Measurements from ENCODE around the gene TANGO2.

The TANGO2 gene

DNA sequence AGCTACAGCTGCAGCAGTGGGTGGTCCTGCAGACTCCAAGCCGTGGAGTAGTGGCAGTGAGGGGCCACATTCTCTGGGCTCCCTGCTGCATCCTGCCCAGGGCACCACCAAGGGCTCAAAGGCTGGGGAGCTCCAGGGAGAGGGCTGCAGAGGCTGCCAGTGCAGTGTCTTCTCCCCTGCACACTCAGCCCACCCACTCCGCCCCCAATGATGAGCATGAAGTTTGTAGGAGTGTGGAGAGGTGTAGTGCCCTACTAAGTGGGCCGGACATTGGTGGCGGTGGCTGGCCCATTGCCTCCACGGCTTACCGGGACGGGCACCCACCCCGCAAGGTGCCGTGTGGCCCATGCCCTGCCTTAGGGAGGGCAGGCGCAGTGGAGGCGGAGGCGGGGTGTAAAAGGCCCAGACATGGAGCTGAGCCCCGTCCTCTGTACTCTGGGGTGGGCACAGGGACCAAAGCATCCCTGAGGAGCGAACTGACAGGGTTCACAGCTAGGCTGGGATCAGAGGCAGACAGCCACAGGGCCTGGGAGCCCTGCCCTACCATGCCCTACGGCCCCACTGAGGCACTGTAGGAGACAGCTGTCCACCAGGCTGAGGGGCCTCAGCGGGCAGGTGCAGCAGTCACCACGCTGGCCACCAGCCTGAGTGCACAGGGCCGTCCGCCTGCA lies 23.2 kb upstream of the TANGO2 start:
- TF ChIP-seq, protein P1, sequence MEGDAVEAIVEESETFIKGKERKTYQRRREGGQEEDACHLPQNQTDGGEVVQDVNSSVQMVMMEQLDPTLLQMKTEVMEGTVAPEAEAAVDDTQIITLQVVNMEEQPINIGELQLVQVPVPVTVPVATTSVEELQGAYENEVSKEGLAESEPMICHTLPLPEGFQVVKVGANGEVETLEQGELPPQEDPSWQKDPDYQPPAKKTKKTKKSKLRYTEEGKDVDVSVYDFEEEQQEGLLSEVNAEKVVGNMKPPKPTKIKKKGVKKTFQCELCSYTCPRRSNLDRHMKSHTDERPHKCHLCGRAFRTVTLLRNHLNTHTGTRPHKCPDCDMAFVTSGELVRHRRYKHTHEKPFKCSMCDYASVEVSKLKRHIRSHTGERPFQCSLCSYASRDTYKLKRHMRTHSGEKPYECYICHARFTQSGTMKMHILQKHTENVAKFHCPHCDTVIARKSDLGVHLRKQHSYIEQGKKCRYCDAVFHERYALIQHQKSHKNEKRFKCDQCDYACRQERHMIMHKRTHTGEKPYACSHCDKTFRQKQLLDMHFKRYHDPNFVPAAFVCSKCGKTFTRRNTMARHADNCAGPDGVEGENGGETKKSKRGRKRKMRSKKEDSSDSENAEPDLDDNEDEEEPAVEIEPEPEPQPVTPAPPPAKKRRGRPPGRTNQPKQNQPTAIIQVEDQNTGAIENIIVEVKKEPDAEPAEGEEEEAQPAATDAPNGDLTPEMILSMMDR (IDR thresholded peaks at IDR 0.05; ENCODE audit: low read depth, low read length): no peak

DNA sequence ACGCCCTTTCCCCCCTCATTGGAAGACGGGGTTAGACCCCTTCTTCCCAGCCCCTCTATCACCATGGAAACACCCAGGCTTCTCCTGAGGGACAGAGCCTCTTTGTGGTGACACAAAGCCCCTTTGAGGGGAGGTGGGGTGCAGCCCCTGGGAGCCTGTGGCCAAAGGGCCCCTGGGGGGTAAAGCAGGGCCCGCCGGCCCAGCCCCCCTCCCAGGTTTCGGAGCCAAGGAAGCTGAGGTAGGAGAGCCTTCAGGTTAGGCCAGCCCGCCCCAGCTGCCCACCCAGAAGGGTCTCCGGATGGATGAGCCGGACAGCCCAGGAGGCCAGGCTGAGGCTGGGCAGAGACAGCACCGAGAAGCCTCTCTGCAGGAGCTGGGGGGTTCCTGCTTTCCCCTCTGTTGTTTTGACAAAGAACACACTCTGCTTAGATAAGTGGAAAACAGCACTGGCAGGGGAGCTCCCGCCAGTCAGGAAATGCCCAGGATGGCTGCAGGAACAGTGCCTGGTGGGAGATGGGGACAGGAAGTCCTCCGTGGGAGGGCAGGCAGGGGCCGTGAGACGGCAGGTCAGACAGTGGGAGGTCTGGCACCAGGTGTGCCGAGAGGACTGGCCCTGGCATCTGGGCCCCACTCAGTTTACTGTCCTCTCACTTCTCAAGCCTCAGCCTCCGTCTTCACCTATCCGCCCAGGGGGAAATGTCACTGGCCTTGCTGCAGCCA lies 22.5 kb upstream of the TANGO2 start:
- TF ChIP-seq, protein P1 (IDR thresholded peaks at IDR 0.05; ENCODE audit: low read depth, low read length): no peak

More for the DNA sequence above, 23.2 kb upstream of the TANGO2 start:
- DNase-seq: peak; percentile 10
- Histone ChIP-seq H3K9me3 (no peaks in the 10 kb centered on the region; the same call in 1 of the 2 replicates), H3K4me1 (peaks cover 72% of the 10 kb centered on the region), H3K27me3 (no peaks in the 10 kb centered on the region), H3K36me3 (peaks cover 14% of the 10 kb centered on the region), H3K4me3 (ENCODE audit: low read depth, low read length) (no peak overlapping the region)

DNA sequence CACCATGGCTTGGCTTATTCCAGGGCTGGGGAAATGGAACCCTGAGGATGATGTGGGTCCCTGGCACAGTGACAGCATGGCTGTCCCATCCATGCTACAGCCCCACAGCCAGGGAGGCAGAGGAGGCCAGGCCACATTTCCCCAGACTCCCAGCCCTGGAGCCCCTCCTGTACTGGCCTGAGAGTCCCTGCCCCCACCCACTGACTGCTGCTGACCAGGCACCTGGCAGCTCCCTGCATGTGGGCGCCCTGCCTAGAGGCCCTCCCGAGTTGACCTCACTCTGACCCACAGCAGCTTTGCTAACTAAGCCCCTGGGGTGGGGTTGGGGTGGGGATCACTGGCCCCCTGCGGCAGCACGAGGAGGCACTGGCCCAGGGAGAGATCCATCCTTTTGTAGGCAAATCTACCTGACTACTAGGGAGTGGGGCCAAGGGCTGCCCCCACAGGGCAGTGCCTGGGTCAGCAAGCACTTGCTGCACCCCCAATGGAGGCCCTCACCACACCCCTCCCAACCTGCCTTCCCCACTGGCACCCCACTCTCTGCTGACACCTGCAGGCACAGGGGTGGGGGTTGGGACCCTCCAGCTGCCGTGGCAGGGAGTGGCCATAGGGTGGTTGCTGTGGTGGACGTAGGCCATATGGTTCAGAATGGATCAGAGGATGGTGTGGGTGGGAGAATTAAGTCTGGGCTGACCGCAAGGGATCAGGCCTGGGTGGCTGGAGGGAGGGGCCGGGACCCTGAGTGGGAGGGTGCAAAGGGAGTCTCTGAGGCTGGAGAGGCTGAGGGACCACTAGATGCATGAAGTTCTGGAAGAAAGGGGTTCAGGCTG lies 21.7 kb upstream of the TANGO2 start:
- no peak overlapping the region for H3K4me3 ChIP-seq (ENCODE audit: low read depth, low read length)
- H3K4me1 ChIP-seq: peaks cover 66% of the 10 kb centered on the region
- no peaks in the 10 kb centered on the region for H3K27me3 ChIP-seq
- peak; percentile 44 for DNase-seq
- H3K36me3 ChIP-seq: peaks cover 14% of the 10 kb centered on the region
- TF ChIP-seq, protein P1 (IDR thresholded peaks at IDR 0.05; ENCODE audit: low read depth, low read length): no peak
- H3K9me3 ChIP-seq: no peaks in the 10 kb centered on the region; the same call in 1 of the 2 replicates

More for the DNA sequence above, 22.5 kb upstream of the TANGO2 start:
- no peaks in the 10 kb centered on the region for H3K27me3 ChIP-seq
- no peaks in the 10 kb centered on the region; the same call in 1 of the 2 replicates for H3K9me3 ChIP-seq
- H3K4me1 ChIP-seq: peaks cover 66% of the 10 kb centered on the region
- peaks cover 14% of the 10 kb centered on the region for H3K36me3 ChIP-seq
- DNase-seq: peak; percentile 48
- H3K4me3 ChIP-seq (ENCODE audit: low read depth, low read length): no peak overlapping the region

DNA sequence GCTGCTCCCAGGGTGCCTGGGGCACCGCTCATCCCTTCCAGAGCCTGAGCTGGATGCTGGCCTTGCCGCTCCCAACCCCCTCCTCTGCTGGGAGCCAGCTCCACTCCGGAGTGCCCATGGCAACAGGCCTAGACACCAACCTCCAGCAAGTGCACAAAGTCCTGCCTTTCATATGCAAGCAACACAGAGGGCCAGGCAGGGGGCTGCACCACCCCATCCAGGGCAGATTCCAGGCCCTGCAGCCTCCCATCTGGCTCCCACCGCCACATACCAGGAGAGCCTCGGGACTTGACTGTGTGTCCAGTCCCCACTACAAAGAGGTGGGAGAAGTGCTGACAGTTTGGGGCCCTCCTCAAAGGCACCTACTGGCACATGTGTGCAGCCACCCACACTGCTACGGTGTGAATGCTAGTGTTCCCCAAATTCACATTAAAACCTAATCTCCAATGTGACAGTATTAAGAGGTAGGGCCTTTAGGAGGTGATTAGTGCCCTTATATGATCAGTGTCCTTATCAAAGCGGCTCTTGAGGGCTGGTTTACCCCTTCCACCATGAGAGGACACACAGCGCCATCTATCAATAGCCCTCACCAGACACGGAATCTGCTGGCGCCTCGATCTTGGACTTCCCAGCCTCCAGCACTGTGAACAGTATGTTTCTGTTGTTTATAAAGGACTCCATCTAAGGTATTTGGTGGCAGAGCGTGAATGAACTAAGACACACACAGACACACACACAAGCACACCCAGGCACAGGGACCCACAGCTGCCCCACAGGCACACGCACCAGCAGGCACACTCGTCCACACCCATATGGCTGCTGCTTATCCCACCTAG lies 20.4 kb upstream of the TANGO2 start:
- Histone ChIP-seq H3K4me3 (ENCODE audit: low read depth, low read length) (no peak overlapping the region), H3K27me3 (no peaks in the 10 kb centered on the region), H3K9me3 (no peaks in the 10 kb centered on the region; the same call in 1 of the 2 replicates), H3K36me3 (peaks cover 18% of the 10 kb centered on the region), H3K4me1 (peaks cover 60% of the 10 kb centered on the region)
- TF ChIP-seq, protein P1 (IDR thresholded peaks at IDR 0.05; ENCODE audit: low read depth, low read length): peak; percentile 39
- peak; percentile 73 for DNase-seq

DNA sequence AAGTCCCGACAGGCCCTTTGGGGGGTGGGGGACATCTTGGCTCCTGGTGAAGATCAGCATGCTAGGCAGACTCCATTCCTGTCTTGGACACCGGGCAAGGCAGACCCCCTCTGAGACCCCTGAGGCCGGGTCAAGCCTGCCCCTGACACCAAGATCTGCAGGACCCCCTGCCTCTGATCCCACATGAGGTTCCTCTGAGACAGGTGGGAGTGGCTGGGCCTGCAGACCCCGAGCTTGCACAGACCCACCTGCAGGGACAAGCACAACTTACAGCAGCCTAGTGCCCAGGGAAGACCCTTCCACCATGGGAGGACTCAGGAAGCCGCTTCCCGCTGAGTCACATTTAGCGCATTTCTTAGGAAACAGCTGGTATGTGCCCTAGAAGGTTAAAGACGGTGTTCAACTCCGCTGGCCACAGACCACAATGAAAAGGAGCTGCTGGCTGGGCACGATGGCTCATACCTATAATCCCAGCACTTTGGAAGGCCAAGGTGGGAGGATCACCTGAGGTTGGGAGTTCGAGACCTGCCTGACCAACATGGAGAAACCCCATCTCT lies 19.8 kb upstream of the TANGO2 start:
- DNase-seq: peak; percentile 13
- Histone ChIP-seq H3K36me3 (peaks cover 21% of the 10 kb centered on the region), H3K4me3 (ENCODE audit: low read depth, low read length) (no peak overlapping the region), H3K27me3 (no peaks in the 10 kb centered on the region), H3K9me3 (no peaks in the 10 kb centered on the region; the same call in 1 of the 2 replicates), H3K4me1 (peaks cover 53% of the 10 kb centered on the region)
- TF ChIP-seq, protein P1 (IDR thresholded peaks at IDR 0.05; ENCODE audit: low read depth, low read length): no peak
